ENCODE results near the gene MOV10.

- TF ChIP-seq CTCF (IDR thresholded peaks at IDR 0.05): no peak
- no peak for TF ChIP-seq JUND (IDR thresholded peaks at IDR 0.05)
Measured at GRCh38 chr1:112651205-112651604, 23.3 kb upstream of the MOV10 start.
